ENCODE data around the gene TP63.
A peak's percentile ranks its signal among the peaks of the same experiment; 100 is the strongest.
"Not testable (repeated sequence)": the region's sequence is repeated elsewhere in the genome, so short reads cannot be mapped to it uniquely, and the experiment has no call there.

Gene TP63

GRCh38 chr3:189664311-189664710 is 33.1 kb downstream of the TP63 start:
- H3K4me3 ChIP-seq (ENCODE audit: control insufficient read depth, low read depth, low read length): no peak overlapping the region
- DNase-seq (ENCODE audit: low read depth): peak; percentile 93
- no peak for TF ChIP-seq CTCF (IDR thresholded peaks at IDR 0.05; ENCODE audit: control insufficient read depth, insufficient read depth, low read depth, low read length, missing control alignments)

DNA sequence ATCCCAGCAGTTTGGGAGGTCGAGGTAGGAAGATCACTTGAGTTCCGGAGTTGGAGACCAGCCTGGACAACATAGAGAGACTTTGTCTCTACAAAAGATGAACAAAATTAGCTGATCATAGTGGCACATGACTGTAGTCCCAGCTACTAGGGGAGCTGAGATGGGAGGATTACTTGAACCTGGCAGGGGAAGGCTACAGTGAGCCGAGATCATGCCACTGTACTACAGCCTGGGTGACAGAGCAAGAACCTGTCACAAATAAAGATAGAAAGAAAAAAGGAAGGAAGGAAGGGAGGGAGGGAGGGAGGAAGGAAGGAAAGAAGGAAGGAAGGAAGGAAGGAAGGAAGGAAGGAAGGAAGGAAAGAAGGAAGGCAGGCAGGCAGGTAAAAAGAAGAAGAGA is 41.2 kb downstream of the TP63 start:
- DNase-seq (ENCODE audit: low read depth); H3K4me3 ChIP-seq (ENCODE audit: control insufficient read depth, low read depth, low read length): not testable (repeated sequence)

DNA sequence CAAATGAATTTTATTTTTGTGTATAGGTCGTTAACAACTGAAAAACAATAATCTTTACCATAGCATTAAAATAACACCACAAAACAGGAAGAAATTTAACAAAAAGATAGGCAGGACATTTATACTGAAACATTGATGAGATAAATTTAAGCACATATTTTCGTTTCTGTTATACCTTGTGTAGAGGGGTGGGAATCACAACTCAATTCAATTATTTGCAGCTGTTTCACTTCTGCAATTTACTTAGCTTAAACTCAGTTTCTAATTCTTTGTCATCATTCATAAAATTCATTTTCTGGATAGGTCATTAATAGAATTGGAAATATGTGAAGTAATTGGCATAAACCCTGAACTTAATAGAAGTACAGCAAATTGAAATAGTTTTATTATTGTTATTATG is 42.3 kb downstream of the TP63 start:
- no peak for TF ChIP-seq CTCF (IDR thresholded peaks at IDR 0.05; ENCODE audit: control insufficient read depth, insufficient read depth, low read depth, low read length, missing control alignments)
- no peak overlapping the region for H3K4me3 ChIP-seq (ENCODE audit: control insufficient read depth, low read depth, low read length)
- no peak for DNase-seq (ENCODE audit: low read depth)

- H3K4me3 ChIP-seq (ENCODE audit: control insufficient read depth, low read depth, low read length): no peak overlapping the region
- no peak for TF ChIP-seq CTCF (IDR thresholded peaks at IDR 0.05; ENCODE audit: control insufficient read depth, insufficient read depth, low read depth, low read length, missing control alignments)
- no peak for DNase-seq (ENCODE audit: low read depth)
Observed at GRCh38 chr3:189674249-189674913, 43.2 kb downstream of the TP63 start.

DNA sequence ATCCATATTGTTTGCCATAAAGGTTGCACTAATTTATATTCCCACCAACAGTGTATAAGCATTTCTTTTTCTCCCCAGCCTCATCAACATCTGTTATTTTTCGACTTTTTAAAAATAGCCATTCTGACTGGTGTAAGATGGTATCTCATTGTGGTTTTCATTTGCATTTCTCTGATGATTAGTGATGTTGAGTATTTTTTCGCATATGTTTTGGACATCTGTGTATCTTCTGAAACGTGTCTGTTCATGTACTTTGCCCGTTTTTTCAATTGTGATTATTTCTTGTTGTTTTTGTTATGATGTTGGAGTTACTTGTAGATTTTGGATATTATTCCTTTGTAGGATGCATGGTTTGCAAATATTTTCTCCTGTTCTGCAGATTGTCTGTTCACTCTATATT is 46.5 kb downstream of the TP63 start:
- TF ChIP-seq CTCF (IDR thresholded peaks at IDR 0.05; ENCODE audit: control insufficient read depth, insufficient read depth, low read depth, low read length, missing control alignments): no peak
- no peak for DNase-seq (ENCODE audit: low read depth)
- no peak overlapping the region for H3K4me3 ChIP-seq (ENCODE audit: control insufficient read depth, low read depth, low read length)

DNA sequence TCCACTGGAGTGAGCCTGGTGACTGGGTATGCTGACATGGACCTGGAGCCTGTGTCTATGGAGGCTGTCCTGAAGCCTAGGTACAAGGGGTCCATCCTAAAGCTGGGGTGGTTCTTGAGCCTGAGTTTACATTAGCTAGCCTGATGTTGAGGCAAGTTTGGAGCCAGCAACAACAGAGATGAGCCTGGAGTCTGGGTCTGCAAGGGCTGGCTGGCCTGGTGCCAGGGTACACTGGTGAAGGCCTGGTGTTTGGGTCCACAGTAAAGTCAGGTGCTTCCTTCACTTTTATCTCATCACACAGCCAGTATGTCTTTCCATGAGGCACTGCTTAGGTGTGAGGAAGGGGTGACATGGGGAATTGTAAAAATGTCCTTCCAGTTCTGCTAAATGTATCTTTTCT is 49.5 kb downstream of the TP63 start:
- no peak for TF ChIP-seq CTCF (IDR thresholded peaks at IDR 0.05; ENCODE audit: control insufficient read depth, insufficient read depth, low read depth, low read length, missing control alignments)
- no peak for DNase-seq (ENCODE audit: low read depth)
- H3K4me3 ChIP-seq (ENCODE audit: control insufficient read depth, low read depth, low read length): no peak overlapping the region

GRCh38 chr3:189683546-189684255 is 52.5 kb downstream of the TP63 start:
- TF ChIP-seq CTCF (IDR thresholded peaks at IDR 0.05; ENCODE audit: control insufficient read depth, insufficient read depth, low read depth, low read length, missing control alignments): no peak
- no peak for DNase-seq (ENCODE audit: low read depth)
- no peak overlapping the region for H3K4me3 ChIP-seq (ENCODE audit: control insufficient read depth, low read depth, low read length)
